Fibroblast of skin of abdomen (primary cell): Measurements from ENCODE around the gene HMOX2.

Experiments
- DNase-seq: peaks from one replicate; pipeline ENCODE4 v3.0.0-alpha.2; 2013

Gene HMOX2

DNA sequence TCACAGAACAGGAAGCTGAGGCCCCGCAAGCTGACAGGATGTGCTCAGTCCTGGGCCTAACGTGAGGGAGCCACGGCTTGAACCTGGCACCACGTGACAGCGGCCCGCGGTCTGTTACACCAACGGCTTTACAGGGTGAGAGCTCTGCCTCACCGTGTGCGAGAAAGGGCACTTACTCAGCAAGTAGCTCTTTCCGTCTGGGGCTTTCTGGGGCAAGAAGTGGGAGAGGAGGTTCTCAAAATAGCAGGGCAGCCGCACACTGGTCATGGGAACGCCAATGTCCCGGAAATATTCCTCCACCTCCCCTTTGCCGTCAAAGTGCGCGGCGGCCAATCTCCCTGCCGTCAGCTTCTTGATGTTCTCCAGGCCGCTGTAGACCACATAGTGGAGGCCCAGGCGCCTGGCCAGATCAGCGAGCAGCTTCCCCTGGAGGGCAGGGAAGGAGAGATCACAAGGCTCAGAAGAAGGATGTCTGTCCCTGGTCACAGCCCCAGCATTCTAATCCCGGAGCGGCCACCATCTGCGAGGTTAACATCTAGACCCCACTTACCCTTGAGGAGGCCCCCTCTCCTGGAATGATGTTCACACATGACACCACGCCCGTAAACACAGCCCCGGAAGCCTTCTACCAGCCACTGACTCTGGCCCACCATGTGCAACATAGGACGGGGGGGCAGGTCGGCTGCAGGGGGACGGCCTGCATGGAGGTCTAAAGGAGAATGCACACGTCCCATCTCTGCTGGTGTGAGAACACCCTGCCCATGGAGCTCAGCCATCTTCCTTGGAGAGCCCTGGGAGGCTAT is 10.0 kb upstream of the HMOX2 start:
- DNase-seq: no peak

DNA sequence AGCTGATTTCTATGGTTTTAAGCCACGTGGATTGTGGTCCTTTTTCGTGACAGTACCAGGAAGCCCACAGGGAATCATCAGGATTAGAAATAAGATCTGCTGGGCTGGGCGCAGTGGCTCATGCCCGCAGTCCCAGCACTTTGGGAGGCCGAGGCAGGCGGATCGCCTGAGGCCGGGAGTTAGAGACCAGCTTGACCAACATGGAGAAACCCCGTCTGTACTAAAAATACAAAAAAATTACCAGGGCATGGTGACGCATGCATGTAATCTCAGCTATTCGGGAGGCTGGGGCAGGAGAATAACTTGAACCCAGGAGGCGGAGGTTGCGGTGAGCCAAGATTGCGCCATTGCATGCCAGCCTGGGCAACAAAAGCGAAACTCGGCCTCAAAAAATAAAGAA is 8.3 kb upstream of the HMOX2 start:
- no peak for DNase-seq

DNA sequence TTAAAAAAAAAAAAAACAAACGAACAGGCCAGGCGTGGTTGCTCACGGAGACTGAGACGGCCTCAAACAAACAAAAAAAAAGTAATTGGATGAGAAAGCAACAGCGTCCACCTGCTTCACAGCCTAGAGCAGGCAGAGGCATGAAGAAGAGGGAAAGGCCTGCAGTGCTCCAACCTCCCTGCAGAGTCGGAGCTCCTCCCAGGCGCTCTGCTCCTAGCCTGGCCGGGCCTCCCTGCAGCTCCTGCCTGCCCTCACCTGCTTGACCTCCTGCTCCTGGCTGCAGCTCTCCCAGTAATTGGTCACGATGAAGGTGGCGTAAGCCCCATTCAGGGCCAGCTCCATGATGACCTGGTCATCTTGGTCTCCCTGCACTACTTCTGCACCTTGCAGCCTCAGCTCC is 7.2 kb upstream of the HMOX2 start:
- no peak for DNase-seq

DNA sequence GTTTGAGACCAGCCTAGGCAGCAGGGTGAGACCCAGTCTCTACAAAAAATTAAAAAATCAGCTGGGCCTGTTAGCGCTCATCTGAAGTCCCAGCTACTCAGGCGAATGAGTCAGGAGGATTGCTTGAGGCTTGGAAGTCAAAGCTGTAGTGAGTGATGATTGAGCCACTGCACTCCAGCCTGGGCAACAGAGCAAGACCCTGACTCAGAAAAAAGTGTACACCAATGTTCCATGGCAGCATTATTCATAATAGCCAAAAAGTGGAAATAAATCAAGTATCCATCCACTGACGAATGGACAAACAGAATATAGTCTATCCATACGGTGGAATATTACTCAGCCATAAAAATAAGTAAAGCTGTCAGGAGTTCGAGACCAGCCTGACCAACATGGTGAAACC is 4.3 kb upstream of the HMOX2 start:
- no peak for DNase-seq

DNA sequence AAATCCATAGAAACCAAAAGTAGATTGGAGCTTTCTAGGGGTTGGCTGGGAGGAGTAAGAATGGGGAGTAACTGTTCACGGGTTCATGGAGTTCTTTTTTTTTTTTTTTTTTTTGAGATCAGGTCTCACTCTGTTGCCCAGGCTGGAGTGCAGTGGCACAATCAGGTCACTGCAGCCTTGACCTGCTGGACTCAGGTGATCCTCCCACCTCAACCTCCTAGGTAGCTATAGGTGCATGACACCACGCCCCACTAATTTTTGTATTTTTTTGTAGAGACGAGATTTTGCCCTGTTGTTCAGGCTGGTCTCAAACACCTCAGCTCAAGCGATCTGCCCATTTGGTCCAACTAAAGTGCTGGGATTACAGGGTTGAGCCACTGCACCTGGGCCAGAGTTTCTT is 3.3 kb upstream of the HMOX2 start:
- no peak for DNase-seq

DNA sequence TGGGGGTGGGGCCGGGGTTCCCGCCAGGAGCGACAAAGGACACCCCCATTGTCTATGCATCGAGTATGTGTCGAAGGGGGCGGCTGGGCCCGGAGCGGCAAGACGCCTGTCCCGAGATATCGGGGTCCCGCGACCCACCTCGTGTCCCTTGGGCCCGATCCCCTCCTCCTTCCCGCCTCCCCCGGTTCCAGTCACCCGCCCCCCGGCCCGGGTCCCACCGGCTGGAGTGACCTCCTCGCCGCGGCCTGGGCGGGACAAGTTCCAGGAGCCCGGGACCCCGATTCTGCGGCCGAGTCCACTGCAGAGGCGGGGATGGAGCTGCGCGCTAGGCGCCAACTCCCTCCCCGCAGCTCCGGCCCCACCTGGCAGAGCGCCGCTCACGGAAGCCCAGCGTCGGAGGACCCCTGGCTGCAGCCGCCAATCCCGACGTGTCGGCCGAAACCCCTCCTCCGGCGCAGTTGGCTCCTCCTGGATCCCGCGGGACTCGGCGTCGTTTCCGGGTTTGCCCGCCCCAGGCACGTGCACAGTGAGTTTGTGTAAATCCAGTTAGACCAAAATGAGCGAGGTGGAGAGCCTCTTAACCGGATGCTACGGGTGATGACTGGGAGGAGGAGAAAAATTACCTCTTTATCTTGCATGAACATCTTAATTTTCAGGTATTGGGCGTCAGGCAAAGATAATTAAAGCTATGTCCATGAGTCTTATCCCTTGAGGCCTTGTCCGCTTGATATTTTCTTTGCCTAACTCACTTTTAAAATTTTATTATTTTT is 1.8 kb upstream of the HMOX2 start, which contains the start of gene NMRAL1:
Gene NMRAL1 (minus strand): TSS at position 434 of the 770 bp plus-strand sequence. CDS start 493 bp downstream, outside the sequence.
- peak; percentile 91 for DNase-seq

DNA sequence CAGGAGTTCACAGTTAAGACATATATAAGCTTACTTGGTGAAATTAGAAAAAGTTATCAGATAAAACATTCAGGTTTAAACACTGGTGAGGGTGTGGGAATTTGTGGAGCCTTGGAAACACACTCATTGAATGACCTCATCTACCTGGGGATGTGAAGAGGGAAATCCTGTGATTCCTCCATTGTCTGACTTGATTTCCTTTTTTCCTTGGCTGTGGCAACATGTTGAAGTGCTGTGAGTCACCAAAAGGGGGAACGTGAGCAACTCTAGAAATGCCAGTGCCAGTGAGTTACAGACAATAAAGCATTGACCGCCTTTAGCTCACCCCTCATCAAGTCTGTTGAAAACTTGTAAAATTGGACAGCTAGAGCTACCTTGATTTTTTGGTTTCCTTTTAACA is 1.8 kb downstream of the HMOX2 start:
- peak; percentile 38 for DNase-seq

DNA sequence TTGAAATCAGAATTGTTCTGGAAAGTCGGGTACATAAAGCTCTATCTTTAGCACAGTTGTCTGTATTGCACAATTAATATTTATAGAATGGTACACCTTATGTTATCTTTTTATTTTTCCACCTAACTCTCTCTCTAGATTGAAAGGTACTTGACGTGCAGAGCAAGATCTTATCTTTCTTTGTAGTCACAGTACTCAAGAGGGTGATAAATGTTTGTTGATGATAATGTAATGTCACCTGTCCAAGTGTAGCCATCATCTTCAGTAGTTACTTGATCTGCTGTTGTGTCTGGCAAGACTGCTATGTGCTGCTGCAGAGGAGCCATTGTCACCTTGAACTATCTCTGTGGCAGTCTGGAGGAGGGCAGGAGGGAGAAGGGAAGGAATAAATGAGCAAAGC is 5.3 kb downstream of the HMOX2 start:
- no peak for DNase-seq

DNA sequence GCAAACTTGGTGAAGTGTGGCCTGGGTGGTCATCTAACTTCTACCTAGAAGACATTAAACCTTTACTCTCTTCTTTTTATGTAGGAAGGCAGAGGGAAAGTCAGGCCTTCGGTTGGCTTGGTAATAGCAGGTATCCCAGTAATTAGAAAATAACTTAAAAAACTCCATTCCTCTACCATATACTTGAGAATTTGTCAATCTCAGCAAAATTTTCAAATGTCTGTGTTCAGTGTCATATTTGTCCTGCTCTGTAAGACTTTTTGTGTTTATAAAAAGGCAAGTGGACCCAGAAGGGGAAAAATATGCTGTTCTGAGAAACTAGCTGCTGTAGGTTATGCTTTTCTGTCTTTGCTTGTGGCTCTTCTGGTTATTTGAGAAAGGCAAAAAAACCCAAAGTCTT is 5.8 kb downstream of the HMOX2 start:
- no peak for DNase-seq

DNA sequence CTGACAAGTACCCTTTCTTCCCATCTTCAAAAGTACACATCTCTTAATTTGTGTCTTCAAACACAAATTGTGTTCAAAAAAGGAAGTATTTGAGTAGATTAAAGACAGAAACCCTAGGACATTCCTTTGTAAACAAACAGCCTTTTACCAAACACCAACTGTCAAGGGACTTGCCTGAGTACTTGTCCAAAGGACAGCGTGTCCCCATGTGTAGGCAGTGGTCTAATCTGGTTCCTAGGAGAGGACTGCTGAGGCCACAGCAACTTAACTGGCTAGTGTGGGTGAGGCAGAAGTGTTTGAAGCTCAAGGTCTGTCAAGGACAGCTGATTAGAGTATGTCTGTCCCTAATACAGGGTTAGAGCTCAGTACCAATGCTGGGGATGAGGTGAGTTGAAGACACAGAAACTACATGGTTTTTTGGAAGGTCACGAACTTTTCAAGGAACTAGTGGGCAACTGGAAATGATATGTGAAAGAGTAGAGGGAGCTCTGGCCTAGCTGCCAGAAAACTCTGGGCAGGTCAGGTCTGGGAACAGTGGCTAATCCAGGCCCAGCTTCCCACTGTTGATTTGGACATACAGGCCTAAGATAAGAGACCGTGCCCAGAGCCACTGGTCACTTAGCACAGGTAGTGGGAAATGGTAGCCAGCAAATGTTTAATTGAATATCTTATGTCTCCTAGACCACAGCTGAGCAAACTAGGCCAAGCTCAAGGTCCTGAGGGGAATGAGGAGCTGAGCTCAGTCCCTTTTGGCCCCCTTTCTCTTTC is 10.1 kb downstream of the HMOX2 start:
- DNase-seq: no peak

DNA sequence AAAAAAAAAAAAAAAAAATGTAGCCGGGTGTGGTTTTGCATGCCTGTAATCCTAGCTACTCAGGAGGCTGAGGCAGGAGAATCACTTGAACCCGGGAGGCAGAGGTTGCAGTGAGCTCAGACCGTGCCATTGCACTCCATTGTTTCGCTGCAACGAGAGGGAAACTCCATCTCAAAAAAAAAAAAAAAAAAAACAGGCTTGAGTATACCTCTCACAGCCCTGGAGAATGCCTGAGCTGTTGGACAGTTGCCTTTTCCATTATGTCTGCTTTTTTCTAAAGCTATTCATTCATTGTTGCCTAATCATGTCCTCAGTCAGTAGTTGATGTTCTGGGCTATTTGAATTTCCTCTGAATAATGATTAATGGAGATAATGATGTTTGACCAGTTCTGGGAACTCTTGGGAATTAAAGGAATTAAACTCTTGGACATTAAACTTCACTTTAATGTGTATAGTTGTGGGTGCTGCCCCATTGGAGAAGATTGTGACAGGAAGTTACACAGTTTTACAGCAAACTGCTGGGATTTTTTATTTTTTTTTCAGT is 11.8 kb downstream of the HMOX2 start:
- peak; percentile 73 for DNase-seq

DNA sequence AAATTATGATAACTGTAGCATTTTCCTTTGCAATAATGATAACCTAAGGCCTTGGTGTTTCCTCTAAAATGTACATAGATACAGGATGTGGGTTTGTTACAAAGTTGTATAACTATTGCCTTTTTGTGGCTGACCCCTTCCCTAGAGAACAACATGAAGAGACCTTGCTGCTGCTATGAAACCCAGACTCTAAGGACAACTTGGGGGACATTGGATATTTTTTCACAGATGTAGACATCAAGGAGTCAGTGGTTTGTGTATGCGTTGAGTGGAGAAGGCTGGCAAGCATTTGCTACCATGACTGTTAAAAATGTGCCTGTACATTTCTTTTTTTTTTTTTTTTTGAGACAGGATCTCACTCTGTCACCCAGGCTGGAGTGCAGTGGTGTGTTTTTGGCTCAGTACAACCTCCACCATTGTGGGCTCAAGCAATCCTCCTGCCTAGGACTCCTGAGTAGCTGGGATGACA is 12.3 kb downstream of the HMOX2 start:
- DNase-seq: peak; percentile 22

DNA sequence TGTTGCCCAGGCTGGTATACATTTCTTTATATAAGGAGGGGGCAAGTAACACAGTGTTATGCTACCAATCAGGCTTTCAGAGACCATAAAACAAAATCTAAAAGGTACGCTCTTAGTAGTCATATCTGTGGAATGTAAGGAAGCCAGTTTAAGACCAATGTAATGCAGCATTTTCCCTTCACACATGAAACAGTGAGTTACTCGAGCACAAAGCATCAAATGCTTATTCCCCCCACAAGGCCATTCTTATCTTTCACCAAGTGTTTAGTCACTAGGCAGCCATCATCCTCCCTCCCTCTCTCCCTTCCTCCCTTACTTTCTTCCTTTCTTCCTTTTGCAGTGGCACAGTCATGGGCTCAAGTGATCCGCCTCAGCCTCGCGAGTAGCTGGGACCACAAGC is 12.8 kb downstream of the HMOX2 start:
- DNase-seq: peak; percentile 90

DNA sequence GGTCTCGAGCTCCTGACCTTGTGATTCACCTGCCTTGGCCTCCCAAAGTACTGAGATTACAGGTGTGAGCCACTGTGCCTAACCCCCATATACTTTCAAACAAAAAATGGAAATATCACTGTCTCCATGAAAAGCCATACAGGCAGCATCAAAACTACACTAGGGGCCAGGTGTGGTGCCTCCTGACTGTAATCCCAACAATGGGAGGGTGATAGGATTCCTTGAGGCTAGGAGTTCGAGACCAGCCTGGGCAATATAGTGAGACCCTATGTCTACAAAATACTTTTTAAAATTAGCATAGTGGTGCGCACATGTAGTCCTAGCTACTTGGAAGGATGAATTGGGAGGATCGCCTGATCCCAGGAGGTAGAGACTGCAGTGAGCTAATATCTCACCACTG is 15.7 kb downstream of the HMOX2 start:
- DNase-seq: no peak

DNA sequence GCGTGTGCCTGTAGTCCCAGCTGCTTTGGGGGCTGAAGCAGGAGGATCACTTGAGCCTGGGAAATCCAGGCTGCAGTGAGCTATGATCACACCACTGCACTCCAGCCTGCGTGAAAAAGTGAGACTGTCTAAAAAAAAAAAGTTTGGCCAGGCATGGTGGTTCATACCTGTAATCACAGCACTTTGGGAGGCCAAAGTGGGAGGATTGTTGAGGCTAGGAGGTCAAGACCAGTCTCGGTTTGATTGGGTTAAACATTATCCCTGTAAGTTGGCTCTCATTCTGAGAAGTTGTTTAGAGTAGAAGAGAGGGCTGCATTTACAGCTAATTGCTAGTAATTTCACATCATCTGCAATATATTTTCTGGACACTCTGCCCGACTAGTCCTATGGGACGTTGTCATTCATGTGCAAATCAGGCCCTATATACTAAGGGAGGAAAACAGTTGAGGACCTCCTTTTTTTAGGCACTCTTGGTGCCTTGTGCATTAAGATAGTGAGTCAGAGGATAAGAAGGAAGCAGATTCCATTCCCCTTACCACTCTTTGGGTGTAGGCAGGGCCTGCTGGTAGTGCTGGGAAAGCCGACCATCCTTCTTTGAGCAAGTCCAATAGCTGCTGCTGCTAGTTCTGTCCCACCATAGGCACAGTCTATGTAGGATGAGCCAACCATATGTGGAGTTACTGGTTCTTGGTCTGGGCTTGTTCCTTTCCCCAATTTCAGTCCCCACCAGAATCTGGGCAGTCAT is 18.7 kb downstream of the HMOX2 start:
- peak; percentile 81 for DNase-seq

DNA sequence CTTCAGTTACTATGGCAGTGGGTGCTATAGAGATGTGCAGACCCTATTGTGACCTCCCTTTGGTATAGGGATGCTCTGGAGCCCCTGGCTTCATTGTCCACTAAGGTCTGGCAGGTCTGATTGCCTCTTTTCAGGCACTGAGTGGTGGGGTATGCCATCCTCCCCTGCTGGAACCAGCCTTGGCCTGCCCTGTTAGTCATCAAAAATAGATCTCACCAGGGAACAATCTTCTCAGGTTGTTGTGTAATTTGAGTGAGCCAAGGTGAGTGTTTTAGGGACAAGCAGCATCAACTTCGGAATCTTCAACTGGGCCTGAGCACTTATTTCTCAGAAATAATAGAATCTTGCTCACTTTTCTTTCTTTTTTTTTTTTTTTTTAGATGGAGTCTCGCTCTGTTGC is 19.6 kb downstream of the HMOX2 start:
- no peak for DNase-seq

DNA sequence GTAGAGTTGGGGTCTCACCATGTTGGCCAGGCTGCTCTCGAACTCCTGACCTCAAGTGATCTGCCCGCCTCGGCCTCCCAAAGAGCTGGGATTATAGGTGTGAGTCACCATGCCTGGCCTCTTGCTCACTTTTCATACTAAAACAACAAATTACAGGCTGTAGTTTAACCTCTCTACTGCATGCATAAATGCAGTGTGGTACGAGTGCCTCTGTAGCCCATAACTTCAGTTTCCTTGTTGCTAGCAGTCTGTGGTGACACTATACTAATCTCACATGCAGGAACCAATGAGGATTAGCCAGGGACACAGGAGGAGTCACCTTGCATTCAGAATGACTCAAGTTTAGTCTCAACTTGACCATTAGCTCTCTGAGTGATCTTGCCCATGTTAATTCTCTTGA is 20.1 kb downstream of the HMOX2 start:
- peak; percentile 46 for DNase-seq

DNA sequence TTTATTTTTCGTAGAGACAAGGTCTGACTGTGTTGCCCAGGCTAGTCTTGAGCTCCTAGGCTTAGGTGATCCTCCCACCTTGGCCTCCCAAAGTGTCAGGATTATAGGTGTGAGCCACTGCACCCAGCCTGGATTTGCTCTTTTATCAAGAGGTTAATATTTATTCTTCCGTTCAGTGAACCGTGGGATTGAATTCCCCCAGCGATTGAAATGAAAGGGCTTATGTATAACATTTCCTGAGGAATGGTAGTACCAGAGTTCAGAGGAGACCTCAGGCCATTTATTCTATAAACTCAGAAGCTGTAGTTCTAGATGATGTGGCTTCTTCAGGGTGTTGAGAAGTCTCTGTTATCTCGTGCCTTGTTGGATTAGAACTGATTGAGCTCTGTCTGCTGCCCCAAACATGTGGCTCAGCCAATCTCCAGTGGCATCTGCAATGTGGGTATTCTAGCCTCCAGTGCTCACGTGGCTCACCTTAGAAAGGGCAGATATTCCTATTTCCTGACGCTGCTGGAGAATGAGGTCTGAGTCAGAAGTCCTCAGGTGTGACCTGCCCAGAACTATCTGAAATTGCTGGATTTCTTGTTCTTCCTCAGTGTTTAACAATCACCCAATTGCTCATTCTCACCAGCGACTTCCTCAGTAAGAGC is 22.5 kb downstream of the HMOX2 start:
- no peak for DNase-seq

DNA sequence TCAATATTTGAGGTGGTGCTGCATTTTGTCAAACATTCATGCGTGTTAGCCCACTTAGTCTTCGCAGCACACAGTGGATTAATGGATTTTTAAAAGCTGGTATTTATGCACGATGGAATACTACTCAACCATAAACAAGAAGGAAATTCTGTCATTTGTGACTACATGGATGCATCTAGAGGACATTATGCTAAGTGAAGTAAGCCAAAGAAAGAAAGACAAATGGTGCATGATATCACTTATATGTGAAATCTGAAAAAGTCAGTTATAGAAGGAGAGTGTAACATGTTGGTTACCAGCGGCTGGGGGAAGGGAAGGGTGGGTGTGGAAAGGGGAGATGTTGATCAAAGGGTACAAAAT is 23.0 kb downstream of the HMOX2 start:
- no peak for DNase-seq

DNA sequence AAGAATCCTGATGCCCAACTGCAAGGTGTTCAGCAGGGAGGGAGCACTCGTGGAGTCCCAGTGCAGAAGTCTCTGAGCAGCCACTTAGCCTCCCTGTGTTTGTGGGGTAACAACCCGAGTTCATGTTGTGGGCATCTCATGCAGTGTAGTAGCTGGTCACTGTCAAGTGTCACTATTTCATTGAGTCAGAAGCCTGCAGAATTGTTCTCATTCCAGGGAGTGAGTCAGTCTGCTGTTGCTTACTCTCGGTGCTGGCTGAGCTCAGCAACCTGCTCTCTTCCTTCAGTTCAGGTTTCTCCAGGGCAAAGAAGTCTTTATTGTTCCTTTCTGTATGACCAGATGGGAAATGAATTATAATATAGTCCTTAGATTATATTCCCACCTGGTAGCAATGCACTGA is 24.1 kb downstream of the HMOX2 start:
- DNase-seq: peak; percentile 76

DNA sequence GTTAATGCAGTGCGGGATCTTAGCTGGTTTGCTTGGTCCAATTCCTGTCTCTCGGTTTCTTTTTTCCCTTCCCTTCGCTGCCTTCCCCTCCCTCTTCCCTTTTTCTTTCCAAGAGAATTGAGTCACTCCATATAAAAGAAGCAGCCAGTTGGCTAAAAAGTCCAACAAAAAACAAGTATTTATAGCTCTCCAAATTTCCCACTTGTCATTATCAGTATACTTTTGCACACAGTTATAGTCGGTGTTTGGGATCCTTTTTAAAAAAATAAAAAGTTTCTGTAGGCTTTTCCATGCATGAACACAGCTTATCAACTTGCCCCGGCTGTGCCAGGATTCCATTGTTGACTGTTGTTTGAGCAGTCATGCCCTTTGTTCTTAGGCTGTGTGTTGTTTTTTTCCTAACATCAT is 24.9 kb downstream of the HMOX2 start:
- DNase-seq: no peak
